AML-193 (cell line): Measurements from ENCODE around the gene SYT1.

ENCODE experiments used
- DNase-seq, 2 experiments: peaks; one replicate each; lab custom pipeline; 2025; lab: John Stamatoyannopoulos, UW

SYT1 gene

DNA sequence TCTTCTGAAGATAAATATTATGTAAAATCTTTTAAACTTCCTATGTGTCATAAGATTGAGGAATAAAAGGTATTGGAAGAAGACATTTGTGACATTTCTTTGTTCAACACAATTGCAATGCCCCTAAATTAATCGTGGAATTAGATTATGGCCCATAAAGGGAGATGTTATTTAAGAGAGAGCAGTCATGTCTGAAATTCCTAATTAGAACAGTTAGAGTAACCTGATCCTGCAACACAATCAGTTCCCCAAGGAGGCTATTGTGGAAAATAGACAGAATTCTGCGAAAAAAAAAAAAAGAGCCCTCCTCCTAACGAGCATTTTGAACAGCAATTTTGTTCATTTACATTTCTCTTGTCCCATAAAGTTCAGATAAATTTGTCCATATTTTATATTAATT, 486.7 kb downstream of the SYT1 start:
- no peak for DNase-seq

DNA sequence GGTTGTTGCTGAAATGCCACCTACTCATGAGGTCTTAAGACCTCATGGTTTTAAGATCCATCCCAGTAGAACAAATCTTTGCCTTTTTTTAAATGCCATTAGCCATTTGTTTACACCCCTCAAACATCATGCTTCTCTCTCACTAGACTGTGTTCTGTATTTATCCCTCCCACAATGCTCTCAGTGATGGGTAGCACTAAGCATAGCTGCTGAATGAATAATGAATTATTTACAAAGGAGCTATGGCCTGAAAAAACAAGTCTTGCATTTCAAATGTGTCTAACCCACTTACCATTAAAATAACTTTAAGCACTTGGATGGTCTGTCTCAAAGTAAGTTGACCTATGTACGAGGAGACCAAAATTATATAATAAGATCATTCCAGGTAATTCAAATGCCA, 491.6 kb downstream of the SYT1 start:
- no peak for DNase-seq

DNA sequence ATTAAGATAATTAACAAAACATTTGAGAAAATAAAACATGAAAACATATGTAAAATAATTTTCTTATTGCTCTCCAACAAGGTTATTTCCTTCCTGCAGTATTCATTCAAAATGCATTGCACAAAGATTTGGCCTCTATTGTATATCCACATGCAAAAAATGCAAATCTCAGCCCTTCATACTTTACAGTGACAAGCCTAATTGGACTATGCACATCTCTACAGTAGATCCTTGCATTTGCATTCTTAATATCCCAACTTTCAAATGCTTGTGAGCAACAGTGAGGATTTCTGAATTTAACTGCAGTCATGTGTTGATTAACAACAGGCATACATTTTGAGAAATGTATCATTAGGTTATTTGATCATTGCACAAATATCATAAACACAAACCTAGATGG, 492.5 kb downstream of the SYT1 start:
- DNase-seq: no peak

DNA sequence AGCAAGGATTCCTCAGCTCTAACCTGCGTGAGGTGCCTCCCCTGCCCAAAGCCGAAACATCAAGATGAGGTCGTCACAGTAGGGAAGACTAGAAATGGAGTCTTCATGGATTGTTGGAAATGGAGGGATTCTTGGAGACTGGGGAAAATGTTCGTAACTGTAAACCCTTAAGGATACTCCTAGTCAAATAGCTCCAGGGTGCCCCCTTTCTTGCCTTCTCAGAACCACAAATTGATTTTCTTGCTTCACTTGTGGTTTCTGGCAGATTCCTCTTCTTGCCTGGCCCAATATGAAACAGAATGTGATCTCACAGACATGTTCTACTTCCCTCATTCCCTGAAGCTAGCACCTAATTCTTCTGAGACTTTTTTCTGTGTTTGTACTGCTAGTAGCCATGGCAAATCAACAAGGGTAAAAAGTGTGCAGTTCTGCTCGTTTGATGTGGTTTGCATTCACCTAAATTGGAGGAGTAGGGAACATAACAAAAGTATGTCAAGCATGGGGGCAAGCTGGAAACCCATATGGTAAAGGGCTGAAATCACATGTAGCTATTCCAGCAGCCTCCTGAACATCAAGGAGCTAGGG, 494.2 kb downstream of the SYT1 start:
- no peak for DNase-seq

DNA sequence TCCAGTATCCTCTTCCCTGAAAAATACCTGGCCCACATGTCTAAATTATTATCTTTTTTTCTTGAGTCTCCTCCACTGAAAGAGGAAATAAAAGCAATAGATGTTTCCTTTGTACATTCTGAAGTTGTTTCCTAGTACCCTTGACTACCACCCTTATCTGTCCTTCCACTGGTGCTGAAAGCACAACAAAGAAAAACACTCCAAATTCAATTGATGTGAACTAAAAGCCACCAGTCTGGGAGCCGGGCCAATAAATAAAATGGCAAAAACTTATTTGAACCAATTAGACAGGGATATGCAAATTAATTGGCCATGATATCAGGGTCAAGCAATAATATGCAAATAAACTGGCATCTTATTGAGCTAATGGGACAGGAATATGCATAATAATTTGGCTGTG, 495.7 kb downstream of the SYT1 start:
- DNase-seq: no peak

DNA sequence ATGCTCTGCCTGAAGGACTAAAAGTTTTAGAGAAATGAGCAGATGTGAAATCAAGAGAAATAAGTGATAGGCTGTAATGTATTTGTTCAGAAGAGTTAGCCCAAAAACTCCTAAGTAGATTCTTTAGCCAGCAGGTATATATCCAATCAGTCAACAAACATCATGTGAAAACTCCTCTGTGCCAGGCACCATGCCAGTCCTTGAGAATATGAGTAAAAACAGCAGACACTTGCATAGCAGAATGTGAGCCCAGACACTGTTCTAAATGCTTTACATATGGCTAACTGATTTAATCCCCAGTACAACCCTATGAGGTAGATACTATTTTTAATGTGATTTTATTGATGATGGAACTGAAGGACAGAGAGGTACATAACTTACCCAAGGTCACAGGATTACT, 496.4 kb downstream of the SYT1 start:
- DNase-seq: no peak

DNA sequence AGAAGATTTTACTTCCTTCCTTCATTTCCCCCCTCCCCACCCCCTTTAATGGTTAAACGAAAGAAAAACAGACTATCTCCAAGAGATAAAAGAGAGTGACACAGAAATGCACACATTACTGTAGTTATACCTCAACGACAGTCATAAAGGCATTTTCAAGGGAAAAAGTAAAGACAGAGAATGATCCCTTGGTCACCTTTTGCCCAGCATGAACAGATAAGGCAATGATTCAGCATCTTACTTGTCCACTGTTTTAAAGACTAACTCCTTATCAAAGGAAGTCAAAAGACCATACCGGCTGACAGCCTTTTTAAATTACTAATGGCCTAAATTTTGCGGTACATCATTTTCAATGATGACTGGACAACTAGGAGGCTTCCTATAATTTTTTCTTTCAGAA, 499.6 kb downstream of the SYT1 start:
- DNase-seq: no peak

DNA sequence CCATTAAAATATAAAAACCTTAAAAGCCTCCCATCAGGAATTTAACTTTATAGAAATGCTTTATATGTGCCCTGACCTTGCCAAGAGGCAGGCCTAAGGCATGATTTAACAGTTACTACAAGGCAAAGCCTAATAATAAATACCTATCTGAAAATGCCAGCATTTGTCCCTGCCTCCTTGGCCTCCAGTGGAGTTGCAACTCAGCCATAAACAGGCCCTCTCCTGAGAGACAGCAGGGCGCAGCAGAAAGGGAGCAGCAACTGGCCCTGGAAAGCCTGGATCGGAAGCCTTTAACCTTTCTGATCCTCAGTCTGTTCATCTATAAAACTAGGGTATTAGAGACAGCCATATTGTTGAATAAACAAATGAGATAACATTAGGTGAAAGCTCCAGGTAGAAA, 501.8 kb downstream of the SYT1 start:
- DNase-seq: no peak

DNA sequence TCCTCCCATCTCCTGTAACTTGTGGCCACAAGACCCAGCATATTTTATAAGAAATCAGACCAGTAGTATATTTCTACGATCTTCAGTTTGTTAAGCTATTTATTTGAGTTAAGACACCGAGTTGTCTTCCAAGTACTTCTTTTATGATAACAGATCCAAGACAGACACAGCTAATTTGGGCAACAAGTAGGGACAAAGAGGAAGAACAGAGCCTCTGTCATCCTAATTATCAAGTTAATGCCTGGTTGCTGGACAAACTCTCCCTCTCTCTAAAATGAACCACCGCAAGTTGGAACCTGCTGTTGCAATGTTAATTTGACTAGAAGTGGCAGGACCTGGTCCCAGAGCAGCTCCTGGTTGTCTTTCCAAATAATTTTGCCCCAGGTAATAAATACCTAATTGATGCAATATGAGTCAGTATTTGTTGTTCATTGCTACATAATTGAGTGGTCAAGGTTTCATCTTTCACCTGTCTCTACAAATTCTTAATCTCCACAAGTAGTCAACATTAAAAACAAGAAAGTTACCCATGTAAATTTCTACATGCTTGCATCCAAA, 502.5 kb downstream of the SYT1 start:
- no peak for DNase-seq

DNA sequence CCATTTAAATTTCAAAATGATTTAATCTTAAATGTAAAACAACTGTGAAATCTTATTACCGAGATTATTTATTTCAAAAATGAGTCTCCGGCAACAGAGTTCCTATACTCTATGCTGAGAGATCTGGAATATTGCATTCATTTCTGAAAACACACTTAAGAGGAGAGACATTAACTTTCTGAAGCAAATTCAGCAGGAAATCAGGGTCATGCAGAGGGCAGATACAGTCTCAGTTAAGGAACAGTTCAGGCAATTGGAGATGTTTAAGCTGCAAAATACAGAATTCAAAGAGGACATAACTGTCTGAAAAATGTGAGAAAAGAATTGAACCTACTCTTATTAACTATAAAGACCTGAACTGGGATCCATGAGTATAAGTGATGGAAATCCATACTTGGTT, 505.4 kb downstream of the SYT1 start:
- DNase-seq: no peak

DNA sequence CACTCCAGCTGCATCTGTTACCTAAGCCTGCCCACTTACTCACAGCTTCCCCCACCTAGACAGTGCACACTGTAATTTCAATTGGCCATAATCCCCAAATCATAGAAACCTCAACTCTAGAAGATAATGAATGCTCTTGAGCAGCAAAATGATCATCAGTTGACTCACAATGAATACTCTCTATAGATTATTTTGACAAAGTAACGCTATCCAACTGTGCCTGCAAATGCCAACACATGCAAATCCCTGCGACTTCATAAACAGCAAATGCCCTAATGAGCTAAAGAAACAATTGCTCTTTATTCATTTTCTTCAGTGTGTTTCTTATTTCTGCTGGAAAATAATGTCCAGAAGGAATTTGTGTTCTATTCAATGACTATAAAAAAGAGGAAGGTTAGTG, 506.7 kb downstream of the SYT1 start:
- DNase-seq: no peak

DNA sequence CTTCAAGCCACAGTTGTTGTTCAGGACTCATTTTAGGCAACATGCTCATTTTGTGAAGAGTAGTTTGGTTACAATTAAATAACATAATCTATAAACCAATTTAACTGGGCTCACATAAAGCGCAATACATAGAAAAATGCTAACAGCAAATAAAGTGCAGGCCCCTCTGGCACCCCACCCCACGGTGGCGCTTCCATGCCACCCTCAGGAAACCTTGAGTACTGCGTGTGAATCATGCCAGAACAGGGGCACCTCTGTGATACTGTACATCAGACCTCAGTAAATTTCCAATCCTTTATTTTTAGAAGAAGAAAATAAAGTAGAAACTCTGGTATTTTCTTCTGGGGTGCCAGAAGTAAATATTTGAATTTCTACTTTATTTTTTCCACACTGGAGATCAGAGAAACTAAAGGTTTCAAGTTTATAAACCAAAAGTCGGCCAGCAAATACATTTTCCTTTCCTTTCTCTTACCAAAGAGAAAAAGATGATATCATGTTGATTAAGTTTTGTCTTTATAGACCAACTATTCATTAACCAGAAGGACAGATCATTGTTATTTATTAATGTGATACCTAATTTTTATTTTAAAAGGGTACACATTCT, 509.4 kb downstream of the SYT1 start:
- DNase-seq: peak; percentile 6 to 12

DNA sequence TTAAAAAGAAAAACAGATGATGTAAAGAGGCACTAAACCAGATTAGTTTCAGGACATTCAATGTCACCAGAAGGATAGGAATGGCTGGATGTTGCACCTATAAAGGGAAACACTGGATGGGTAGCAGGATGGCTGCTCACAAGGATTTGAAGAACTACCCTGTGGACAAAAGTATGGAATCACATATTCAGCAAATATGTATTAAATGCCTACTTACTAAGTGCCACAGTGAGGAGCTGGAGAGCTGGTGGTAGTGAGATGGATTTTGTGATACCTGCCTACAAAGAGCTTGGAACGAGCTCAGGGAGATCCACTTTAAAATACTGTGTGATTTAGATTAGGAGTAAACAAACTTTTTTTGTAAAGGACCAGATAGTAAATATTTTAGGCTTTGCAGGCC, 510.0 kb downstream of the SYT1 start:
- no peak for DNase-seq

DNA sequence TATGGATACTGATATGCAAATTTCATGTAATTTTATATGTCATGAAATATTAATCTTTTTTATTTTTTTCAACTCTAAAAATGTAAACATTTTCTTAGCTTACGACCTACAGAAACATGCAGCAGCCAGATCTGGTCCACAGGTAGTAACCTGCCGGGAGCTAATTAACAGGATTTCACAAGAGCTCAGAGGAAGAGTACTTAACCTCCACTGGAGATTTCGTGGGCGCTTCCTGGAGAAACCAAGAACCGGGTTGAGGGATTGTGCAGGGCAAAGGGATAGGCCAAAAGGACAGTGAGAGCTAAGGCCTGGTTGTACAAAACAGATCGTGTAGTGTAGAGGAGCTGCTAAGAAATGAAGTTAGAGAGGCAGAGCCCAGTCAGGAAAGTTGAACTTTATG, 510.5 kb downstream of the SYT1 start:
- DNase-seq: no peak

DNA sequence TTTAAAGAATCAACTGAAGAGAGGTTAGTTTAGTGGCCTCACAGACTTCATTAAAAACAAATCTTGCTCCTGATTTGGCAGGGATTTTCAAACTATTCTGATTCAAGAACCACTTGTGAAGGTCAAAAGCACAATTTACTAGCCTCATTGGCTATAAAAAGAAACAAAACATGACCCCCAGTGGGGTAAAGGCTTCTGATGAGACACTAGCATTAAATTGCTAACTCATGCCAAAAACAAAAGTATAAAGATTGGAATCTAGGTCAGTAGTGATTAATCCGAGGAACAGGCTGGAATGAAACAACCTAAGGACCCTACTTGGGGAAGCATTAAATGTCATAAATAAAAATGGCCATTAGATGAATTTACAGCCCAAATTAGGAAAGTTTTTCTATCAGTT, 513.9 kb downstream of the SYT1 start:
- no peak for DNase-seq

DNA sequence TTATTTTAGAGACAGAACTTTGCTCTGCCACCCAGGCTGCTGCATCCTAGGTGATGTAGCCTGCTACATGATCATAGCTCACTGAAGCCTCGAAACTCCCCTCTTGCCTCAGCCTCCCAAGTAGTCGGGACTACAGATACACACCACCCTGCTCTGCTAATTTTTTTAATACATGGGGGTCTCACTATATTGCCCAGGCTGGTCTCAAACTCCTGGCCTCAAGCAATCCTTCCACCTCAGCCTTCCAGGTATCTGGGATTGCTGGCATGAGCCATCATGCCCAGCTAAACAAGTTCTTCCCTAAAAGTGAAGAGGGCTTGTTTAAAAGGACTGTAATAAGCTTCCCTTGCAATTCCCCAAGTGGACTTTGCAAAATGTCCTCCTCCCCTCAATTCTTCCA, 515.8 kb downstream of the SYT1 start:
- DNase-seq: no peak

DNA sequence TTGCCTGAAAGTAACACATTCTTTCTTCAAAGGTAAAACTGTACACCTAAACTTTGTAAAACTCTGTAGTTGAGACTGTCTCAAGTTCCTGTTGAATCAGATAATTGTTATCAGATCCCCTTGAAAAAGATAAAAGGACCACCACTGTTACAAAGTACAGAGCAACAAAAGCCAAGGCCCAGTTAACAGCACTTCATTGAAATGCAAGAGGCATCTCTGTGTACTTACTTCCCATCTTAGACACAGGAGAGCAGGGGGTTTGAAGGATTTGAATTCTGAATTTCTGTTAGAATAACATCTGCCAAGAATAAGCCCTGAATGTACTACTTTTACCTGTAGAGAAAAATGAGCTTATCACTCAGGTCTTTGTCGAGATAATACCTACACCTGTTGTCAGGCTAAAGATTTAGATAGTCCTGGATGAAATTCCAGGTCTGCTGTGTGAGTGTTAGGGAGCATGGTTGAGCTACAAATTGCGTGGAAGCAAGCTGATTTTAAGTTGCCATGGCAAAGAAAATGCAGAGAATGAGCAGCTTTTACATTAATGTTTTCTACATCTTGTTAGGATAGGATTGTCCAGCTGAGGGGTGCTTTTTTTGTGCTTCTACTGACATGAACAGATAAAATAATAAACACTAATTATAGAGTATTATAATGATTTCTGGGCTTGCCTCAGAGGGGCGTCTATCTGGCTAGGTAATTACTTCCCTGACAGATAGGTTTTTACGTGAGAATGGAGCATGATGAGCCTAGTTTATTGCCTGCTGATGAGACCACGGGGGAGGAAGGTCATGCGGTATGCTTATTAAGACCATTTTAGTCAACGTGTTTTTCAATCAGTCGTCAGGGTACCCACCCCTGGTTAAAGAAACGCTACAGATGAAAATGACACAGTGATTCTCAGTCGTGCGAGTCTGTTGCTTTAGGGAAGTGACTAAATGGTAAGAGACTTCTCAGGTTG, 517.0 kb downstream of the SYT1 start:
- DNase-seq: no peak

DNA sequence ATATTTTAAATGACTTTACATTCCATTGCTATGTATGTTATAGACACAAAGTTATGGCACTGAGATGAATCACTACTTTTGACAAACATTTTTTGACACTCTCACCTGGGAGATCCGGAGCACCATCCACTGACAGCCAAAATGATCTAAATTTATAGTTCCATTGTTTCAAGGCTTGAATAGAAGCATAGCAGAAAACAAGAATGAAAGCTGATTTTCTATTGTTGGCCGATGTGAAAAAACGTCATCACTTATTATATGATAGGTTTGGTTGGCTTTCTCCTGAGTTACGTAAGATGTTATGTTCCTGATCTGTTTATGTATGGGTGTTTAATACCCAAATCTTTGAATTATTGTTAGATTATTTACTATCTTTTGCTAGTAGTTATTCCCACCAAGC, 520.0 kb downstream of the SYT1 start:
- no peak for DNase-seq

DNA sequence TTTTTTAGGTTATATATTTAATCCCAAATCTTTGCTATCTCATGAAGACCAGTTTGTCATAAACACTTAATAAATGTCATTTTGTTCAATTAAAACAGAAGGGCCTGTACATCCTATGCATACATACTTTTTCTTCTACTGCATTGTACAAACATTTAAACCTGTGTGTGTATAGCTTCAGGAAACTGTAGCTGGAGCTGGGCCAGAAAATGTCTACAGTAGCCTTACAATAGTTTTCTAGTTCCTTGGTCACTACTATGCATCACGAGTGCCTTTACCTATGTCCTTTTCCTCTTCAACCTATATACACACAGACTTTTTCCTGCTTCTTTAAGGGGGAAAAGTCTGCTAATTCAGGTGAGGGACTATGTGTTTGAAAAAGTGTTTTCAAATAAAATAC, 523.4 kb downstream of the SYT1 start:
- no peak for DNase-seq

DNA sequence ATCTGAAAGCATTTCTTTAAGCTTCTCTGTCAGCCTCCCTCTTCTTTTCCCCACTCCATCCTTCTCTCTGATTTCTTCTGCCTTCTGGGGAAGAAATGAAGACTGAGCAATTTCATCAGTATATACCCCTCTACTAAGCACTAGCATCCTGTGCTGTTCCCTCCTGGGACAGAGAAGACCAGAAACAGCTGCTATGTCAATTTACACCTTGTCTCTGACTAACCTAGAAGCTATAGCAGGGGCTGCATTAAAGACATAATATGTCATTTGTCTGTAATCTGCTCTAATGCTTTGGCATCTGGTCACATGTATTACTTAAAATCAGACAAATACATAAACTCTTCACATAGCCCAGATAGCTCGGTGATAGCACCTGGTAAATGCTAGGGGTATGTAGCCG, 529.3 kb downstream of the SYT1 start:
- no peak for DNase-seq

DNA sequence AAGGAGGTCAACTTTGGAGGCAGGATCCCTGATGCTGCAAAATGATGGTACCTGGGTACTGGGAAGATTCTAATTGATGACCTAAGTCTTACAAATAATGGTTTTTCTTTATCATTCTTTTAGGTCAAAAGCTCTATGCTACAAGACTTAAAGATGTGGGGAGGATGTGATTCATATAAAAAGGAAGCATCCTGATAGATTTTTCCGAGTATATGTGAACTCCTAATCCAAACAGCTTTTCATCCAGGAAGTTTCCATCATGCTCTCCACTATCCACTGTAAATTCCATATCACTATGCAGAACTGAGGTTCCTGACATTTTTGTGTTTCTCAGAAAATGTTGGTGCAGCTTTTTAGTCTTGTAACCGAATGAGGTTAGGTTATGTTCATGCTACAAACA, 533.0 kb downstream of the SYT1 start:
- no peak for DNase-seq

DNA sequence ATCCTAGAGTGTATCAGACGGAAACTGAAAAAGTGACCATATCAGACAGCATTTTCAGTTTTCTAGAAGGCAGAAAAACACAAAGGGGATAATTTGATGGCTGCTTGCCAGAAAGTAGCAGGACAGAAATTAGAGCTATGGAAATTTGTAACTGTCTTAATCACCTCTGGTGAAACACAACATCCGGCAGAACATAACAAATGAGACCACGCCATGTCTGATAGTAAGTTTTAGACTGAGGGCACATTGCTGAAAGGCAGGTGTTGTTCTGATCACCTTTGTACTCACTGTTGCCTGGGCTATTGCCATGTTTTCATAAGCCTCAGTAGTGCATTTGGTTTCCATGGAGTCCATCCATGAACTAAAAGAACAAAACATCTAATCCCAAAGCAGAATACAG, 535.9 kb downstream of the SYT1 start:
- DNase-seq: no peak

DNA sequence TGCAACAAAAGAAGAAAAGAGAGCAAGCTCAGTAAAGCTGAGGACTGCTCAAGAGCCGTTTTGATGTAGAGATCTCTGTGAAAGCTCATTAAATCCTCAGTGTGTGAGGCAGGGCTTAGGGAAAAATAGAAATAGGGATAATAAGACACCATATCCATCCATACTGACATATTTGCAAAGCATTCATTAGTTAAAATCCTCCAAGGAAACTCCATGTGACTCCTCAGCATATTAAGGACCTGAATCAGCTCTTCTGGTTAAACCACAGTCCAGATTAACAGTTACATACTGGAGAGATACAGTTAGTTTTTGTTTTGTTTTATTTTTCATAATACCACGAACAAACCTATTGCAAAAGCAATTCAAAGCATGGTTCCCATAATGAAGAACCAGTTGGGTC, 538.0 kb downstream of the SYT1 start:
- DNase-seq: no peak
